Activated CD4-positive, alpha-beta T cell treated with anti-CD3 and anti-CD28 coated beads, Interleukin-2, amount 10 ng/mL, durations not matched to agents 24 days and 14 days (primary cell): ENCODE results near the gene KLHDC7B. TPM values are rescaled to one million over a fixed set of nuclear protein-coding genes. Genes with fewer than 3 reads are reported as not detected.

Experiments
- DNase-seq: peaks from one replicate; pipeline ENCODE4 v3.0.0; 2022
- H3K27ac Mint-ChIP-seq: one replicate; pipeline ENCODE4 v1.8.0; 2022; ENCODE audit warnings: mild to moderate bottlenecking, mixed read lengths
- H3K27me3 Mint-ChIP-seq: one replicate; pipeline ENCODE4 v1.8.0; 2022; ENCODE audit warnings: mixed read lengths
- H3K36me3 Mint-ChIP-seq: one replicate; pipeline ENCODE4 v1.8.0; 2022; ENCODE audit warnings: low read depth, mild to moderate bottlenecking, mixed read lengths
- H3K4me1 Mint-ChIP-seq: one replicate; pipeline ENCODE4 v1.8.0; 2021; ENCODE audit warnings: mixed read lengths
- H3K4me3 Mint-ChIP-seq: one replicate; pipeline ENCODE4 v1.8.0; 2022; ENCODE audit warnings: mild to moderate bottlenecking, moderate library complexity, mixed read lengths
- H3K9me3 Mint-ChIP-seq: one replicate; pipeline ENCODE4 v1.8.0; 2021; ENCODE audit warnings: mixed read lengths
- intact Hi-C: fragments of 100-400 bp; cut with micrococcal nuclease; formaldehyde crosslinking; loops from one replicate; pipeline ENCODE4 v1.15.1; 2023
- total RNA-seq: library from RNA; stranded (reverse); gene quantifications from 2 replicates; pipeline ENCODE4 v1.2.3, GENCODE V29; 2022

KLHDC7B gene
- total RNA-seq, 1 donor from 2014 or later = 5.3 TPM

- intact Hi-C loops = loop anchor here (1.0 to 2.0 kb wide), 8 partner anchors 19 to 112 kb away; partner anchors contain the start of genes ARSA, LMF2, SCO2 and TYMP
- H3K9me3 Mint-ChIP-seq = no peaks in the 10 kb centered on the region
- DNase-seq = peak; percentile 100
- peaks cover 14% of the 10 kb centered on the region for H3K4me1 Mint-ChIP-seq
- H3K27me3 Mint-ChIP-seq = no peaks in the 10 kb centered on the region
- peaks cover 18% of the 10 kb centered on the region for H3K36me3 Mint-ChIP-seq
- peak within 1 kb of the TSS; percentile 93 for H3K4me3 Mint-ChIP-seq
- peak within 1 kb of the TSS; percentile 93 for H3K27ac Mint-ChIP-seq
Measured at GRCh38 chr22:50582493-50583293, 37.0 kb downstream of the KLHDC7B start, which contains the start of gene CHKB. Gene CHKB (minus strand): TSS chr22:50582849. CDS start chr22:50582781, 68 bp downstream.

- intact Hi-C loops = loop anchor here (1.0 to 2.0 kb wide), 4 partner anchors 45 to 58 kb away; partner anchors contain the start of genes ARSA, SCO2 and TYMP
- H3K9me3 Mint-ChIP-seq = no peaks in the 10 kb centered on the region
- no peaks in the 10 kb centered on the region for H3K27me3 Mint-ChIP-seq
- peaks cover 14% of the 10 kb centered on the region for H3K4me1 Mint-ChIP-seq
- DNase-seq = no peak
- peak overlapping the region; percentile 93 for H3K4me3 Mint-ChIP-seq
- peaks cover 18% of the 10 kb centered on the region for H3K36me3 Mint-ChIP-seq
- H3K27ac Mint-ChIP-seq = peak overlapping the region; percentile 87
Measured at GRCh38 chr22:50583294-50583861, 37.7 kb downstream of the KLHDC7B start.

GRCh38 chr22:50584106-50585096 lies 38.7 kb downstream of the KLHDC7B start:
- no peak for DNase-seq
- H3K27ac Mint-ChIP-seq = no peak overlapping the region
- peak overlapping the region; percentile 93 for H3K4me3 Mint-ChIP-seq
- no peaks in the 10 kb centered on the region for H3K27me3 Mint-ChIP-seq
- no peaks in the 10 kb centered on the region for H3K9me3 Mint-ChIP-seq
- peaks cover 15% of the 10 kb centered on the region for H3K36me3 Mint-ChIP-seq
- intact Hi-C loops = no loop called here
- peaks cover 14% of the 10 kb centered on the region for H3K4me1 Mint-ChIP-seq

GRCh38 chr22:50585238-50585637 lies 39.5 kb downstream of the KLHDC7B start:
- intact Hi-C loops = no loop called here
- Mint-ChIP-seq H3K27ac (no peak overlapping the region), H3K4me3 (no peak overlapping the region), H3K9me3 (no peaks in the 10 kb centered on the region), H3K27me3 (peaks cover 3% of the 10 kb centered on the region), H3K4me1 (peaks cover 10% of the 10 kb centered on the region), H3K36me3 (peaks cover 10% of the 10 kb centered on the region)
- no peak for DNase-seq

DNA sequence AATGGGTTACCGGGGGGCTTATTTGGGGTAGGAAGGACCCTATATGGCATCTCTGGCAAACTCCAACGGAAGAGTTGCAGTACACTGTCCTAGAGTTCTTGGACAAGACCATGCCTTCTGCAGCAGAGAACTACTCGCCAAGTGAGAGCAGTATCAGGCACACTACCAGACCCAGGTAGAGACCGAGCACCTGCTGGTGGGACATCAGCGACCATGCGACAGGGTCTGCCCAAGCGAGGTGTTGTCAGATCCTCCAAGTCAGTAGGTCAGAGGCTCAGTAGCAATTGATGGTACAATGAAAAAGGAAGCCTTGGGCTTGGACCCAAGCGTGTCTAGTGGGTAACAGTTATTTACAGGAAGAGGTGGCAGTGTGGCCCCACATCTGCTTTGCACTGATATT lies 40.1 kb downstream of the KLHDC7B start:
- Mint-ChIP-seq H3K4me3 (no peak overlapping the region), H3K9me3 (no peaks in the 10 kb centered on the region), H3K27ac (no peak overlapping the region), H3K4me1 (peaks cover 10% of the 10 kb centered on the region), H3K27me3 (peaks cover 7% of the 10 kb centered on the region), H3K36me3 (peaks cover 7% of the 10 kb centered on the region)
- intact Hi-C loops = no loop called here
- no peak for DNase-seq

DNA sequence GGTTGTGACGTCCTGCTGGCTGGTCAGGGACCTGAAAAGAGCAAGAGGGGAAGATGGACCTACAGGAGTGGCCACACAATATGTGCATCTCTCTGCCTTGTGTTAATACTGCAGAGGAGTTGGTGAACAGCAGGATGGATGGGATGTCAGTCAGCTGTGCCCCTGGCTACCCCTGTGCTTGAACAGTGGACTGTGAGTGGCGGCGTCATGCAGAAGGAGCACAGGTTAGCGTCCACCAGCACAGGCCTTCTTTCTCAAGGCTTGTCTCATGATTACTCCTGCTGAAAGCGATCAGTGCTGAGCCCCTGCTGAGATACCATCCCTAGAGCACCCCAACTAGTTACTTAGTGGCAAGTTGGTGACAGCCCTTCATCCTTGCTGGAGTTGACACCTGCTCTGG lies 40.7 kb downstream of the KLHDC7B start:
- no peak overlapping the region for H3K27ac Mint-ChIP-seq
- no peak for DNase-seq
- H3K4me3 Mint-ChIP-seq = no peak overlapping the region
- no peaks in the 10 kb centered on the region for H3K9me3 Mint-ChIP-seq
- H3K36me3 Mint-ChIP-seq = peaks cover 5% of the 10 kb centered on the region
- peaks cover 8% of the 10 kb centered on the region for H3K4me1 Mint-ChIP-seq
- peaks cover 10% of the 10 kb centered on the region for H3K27me3 Mint-ChIP-seq
- intact Hi-C loops = no loop called here

- Mint-ChIP-seq H3K9me3 (no peaks in the 10 kb centered on the region), H3K36me3 (peaks cover 5% of the 10 kb centered on the region), H3K4me1 (peaks cover 7% of the 10 kb centered on the region), H3K4me3 (no peak overlapping the region), H3K27ac (no peak overlapping the region), H3K27me3 (peaks cover 10% of the 10 kb centered on the region)
- no peak for DNase-seq
- intact Hi-C loops = no loop called here
Measured at GRCh38 chr22:50587407-50587806, 41.7 kb downstream of the KLHDC7B start.

- Mint-ChIP-seq H3K27me3 (peaks cover 27% of the 10 kb centered on the region), H3K4me1 (peaks cover 4% of the 10 kb centered on the region), H3K36me3 (peaks cover 4% of the 10 kb centered on the region), H3K4me3 (no peak overlapping the region), H3K27ac (no peak overlapping the region), H3K9me3 (no peaks in the 10 kb centered on the region)
- no peak for DNase-seq
- intact Hi-C loops = no loop called here
Measured at GRCh38 chr22:50595189-50595588, 49.5 kb downstream of the KLHDC7B start.

- no peak for DNase-seq
- Mint-ChIP-seq H3K27ac (no peak overlapping the region), H3K9me3 (no peaks in the 10 kb centered on the region), H3K36me3 (peaks cover 6% of the 10 kb centered on the region), H3K27me3 (peaks cover 27% of the 10 kb centered on the region), H3K4me3 (no peak overlapping the region), H3K4me1 (peaks cover 10% of the 10 kb centered on the region)
- intact Hi-C loops = no loop called here
Measured at GRCh38 chr22:50597097-50597496, 51.4 kb downstream of the KLHDC7B start.

- peak; percentile 93 for DNase-seq
- Mint-ChIP-seq H3K36me3 (peaks cover 6% of the 10 kb centered on the region), H3K27ac (no peak overlapping the region), H3K27me3 (peaks cover 39% of the 10 kb centered on the region), H3K4me1 (peaks cover 11% of the 10 kb centered on the region), H3K4me3 (peak overlapping the region; percentile 67), H3K9me3 (no peaks in the 10 kb centered on the region)
- intact Hi-C loops = no loop called here
Measured at GRCh38 chr22:50599816-50600455, 54.2 kb downstream of the KLHDC7B start.

DNA sequence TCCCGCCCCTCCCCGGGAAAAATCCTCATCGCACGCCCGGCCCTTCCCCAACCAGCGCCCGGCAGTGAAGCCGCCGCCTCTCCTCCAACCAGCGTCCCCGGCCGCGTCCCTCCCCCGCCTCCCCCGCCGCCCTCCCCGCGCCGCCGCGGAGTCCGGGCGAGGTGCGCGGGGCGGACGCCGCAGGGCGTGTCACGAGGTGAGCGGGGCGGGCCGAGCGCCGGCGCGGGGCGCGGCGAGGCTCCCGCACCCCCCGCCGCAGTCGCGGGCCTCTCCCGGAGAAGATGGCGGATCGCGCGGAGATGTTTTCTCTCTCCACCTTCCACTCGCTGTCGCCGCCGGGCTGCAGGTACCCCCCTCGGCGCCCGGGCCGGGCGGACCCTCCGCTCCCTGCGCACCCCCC lies 54.8 kb downstream of the KLHDC7B start, which contains the start of gene MAPK8IP2:
MAPK8IP2 (plus strand) TSS at position 256 of the 400 bp plus-strand sequence; CDS start at position 282, 26 bp downstream.
- Mint-ChIP-seq H3K27me3 (peaks cover 43% of the 10 kb centered on the region), H3K9me3 (no peaks in the 10 kb centered on the region), H3K36me3 (peaks cover 6% of the 10 kb centered on the region), H3K4me3 (peak within 1 kb of the TSS; percentile 75), H3K4me1 (peaks cover 11% of the 10 kb centered on the region), H3K27ac (no peak within 1 kb of the TSS)
- intact Hi-C loops = no loop called here
- DNase-seq = peak; percentile 73
